Erythroblast (primary cell): ENCODE data around the gene LRP1B.

ENCODE experiments used
- GATA1 ChIP-seq: IDR thresholded peaks from 2 replicates; pipeline ENCODE4 v1.6.1; 2011; ENCODE audit warnings: low read depth, mild to moderate bottlenecking, control low read depth, low read length, moderate library complexity
- POLR2A ChIP-seq: IDR thresholded peaks from 2 replicates; pipeline ENCODE4 v1.6.1; 2011; ENCODE audit warnings: mild to moderate bottlenecking, low read length

GRCh38 chr2:141455877-141456276 is 674.9 kb downstream of the LRP1B start:
- TF ChIP-seq POLR2A (no peak), GATA1 (no peak)
